ENCODE measurements around the gene NUDT19. TPM values are rescaled to one million over a fixed set of nuclear protein-coding genes. Genes with fewer than 3 reads are reported as not detected.

NUDT19 gene
- total and polyA plus RNA-seq, 9 of the 15 experiments (the other 6 are each of a cell fraction or from before 2014, with no cell fraction given): 9.6 to 38.6 (median 14.4) TPM

GRCh38 chr19:32691952-32692726, 518 bp downstream of the NUDT19 start (continued):
- no peak for TF ChIP-seq ZNF24 (IDR thresholded peaks at IDR 0.05)
- no peak for TF ChIP-seq TEAD4 (IDR thresholded peaks at IDR 0.05; ENCODE audit: low read length)
- peak; percentile 88; the same call in 1 of the 2 replicates for TF ChIP-seq TEAD4 (CRISPR knock-in tag; IDR thresholded peaks at IDR 0.05; ENCODE audit: borderline replicate concordance)
- TF ChIP-seq STAT6 (CRISPR knock-in tag; IDR thresholded peaks at IDR 0.05): no peak
- no peak for TF ChIP-seq PKNOX1 (IDR thresholded peaks at IDR 0.05)
- no peak for TF ChIP-seq CHCHD3 (CRISPR knock-in tag; IDR thresholded peaks at IDR 0.05)
- peak; percentile 59 for TF ChIP-seq MYC (IDR thresholded peaks at IDR 0.05; ENCODE audit: low read depth, low read length)
- no peak for TF ChIP-seq MYC (CRISPR knock-in tag; IDR thresholded peaks at IDR 0.05; ENCODE audit: borderline replicate concordance, low read depth)
- TF ChIP-seq ZNF239 (CRISPR knock-in tag; IDR thresholded peaks at IDR 0.05): no peak
- no peak for TF ChIP-seq SRSF3 (IDR thresholded peaks at IDR 0.05; ENCODE audit: insufficient read depth, low read length)
- TF ChIP-seq HINFP (tag; conservative IDR thresholded peaks at IDR 0.05; ENCODE audit: low read depth): no peak
- TF ChIP-seq RNF219 (CRISPR knock-in tag; IDR thresholded peaks at IDR 0.05): no peak
- TF ChIP-seq ZNF224 (CRISPR knock-in tag; IDR thresholded peaks at IDR 0.05): 0 out of 2 replicates have a peak, but pooled peaks have one; percentile 21
- no peak for TF ChIP-seq ZNF707 (CRISPR knock-in tag; conservative IDR thresholded peaks at IDR 0.05)
- TF ChIP-seq ZNF695 (CRISPR knock-in tag; IDR thresholded peaks at IDR 0.05): no peak
- no peak for TF ChIP-seq ZNF274 (IDR thresholded peaks at IDR 0.05; ENCODE audit: borderline replicate concordance, low read depth, low read length)
- no peak for TF ChIP-seq DMBX1 (CRISPR knock-in tag; IDR thresholded peaks at IDR 0.05; ENCODE audit: borderline replicate concordance)
- no peak for TF ChIP-seq ZNF644 (tag; IDR thresholded peaks at IDR 0.05; ENCODE audit: low read depth)
- no peak for TF ChIP-seq ARID2 (IDR thresholded peaks at IDR 0.05)
- no peak for TF ChIP-seq ZSCAN29 (IDR thresholded peaks at IDR 0.05)
- no peak for TF ChIP-seq NR2C1 (IDR thresholded peaks at IDR 0.05)
- TF ChIP-seq NR2C1 (tag; IDR thresholded peaks at IDR 0.05): no peak
- TF ChIP-seq EP400 (IDR thresholded peaks at IDR 0.05): no peak; the same call in 1 of the 2 replicates

Measured in K562 (cell line).